T47D (cell line): ENCODE results near the gene PUSL1.

Experiments
- DNase-seq, 2 experiments: peaks; one replicate each; pipeline versions ENCODE4 v3.0.0 to v3.0.0-alpha.2; 2011 to 2012; ENCODE audit warnings: low read depth in 1 of 2, low spot score in 1 of 2
- JUND ChIP-seq: IDR thresholded peaks from 2 replicates; pipeline ENCODE4 v1.6.1; 2012; ENCODE audit warnings: low read depth
- in situ Hi-C: cut with HindIII; loops from 2 replicates; pipeline ENCODE4 v1.10.0; 2016; ENCODE audit warnings: low sequenced_read_pairs, low pct_unique_long_range_greater_than_20kb

Gene PUSL1

DNA sequence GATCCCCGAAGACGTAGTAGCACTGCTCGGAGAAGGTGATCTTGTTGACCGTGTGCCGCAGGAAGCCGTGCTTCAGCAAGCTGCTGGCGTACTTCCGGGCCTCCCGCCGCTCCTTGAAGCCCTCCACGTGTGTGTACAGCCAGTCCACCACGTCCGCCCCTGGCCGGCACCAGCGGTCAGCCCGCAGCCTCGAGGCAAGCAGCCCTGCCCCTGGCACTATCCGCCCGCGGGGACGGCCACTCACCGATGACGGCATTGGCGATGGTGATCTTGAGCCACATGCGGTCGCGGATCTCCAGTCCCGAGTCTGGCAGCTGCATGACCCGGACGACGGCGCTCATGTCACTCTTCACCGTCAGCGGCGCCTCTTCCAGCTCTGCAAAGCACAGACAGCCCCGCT is 29.9 kb downstream of the PUSL1 start:
- TF ChIP-seq JUND, result no peak
- DNase-seq, result no peak
- in situ Hi-C loops, result no loop called here

DNA sequence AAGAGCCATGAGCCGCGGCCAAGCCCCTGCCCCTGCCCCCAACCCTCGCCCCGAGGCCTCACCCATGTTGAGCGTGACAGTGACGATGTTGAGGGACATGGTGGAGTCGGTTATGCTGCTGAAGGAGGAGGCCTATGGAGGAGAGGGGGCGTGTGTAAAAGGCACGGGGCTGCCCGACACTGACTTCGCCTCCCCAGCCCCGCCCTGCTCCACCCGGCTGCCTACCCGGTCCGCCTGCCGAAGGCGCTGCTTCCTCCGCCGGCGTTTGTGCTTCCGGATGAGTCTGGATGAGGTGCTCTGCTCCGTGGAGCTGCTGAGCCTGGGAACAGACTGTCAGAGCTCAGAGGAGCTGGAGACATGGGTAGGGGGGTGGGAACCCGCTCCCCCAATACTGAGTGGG is 31.8 kb downstream of the PUSL1 start:
- in situ Hi-C loops, result no loop called here
- no peak for DNase-seq
- TF ChIP-seq JUND, result no peak

DNA sequence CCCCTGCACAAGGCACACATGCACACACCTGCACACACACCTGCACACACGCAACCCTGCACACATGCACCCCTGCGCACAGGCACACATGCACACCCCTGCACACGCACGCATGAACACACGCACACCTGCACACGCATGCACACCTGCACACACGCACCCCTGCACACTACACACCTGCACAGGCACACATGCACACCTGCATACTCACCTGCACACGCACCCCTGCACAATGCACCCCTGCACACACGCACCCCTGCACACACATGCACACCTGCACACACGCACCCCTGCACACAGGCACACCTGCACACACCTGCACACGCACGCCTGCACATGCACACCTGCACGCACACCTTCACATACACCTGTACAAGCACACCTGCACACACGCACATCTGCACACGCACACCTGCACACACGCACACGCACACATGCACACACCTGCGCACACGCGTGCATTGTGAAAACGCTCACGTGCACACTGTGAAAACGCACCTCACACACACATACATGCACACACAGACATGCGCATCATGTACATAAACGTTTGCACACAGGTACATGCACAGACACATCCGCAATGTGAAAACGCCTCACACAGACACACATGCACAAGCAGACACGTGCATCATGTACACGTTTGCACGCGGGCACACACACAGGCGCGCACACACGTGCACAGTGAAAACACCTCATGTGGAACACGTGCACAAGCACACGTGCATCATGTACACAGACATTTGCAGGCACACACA is 32.6 kb downstream of the PUSL1 start:
- no peak for TF ChIP-seq JUND
- no peak for DNase-seq
- in situ Hi-C loops, result no loop called here

GRCh38 chr1:1341549-1342021 is 33.2 kb downstream of the PUSL1 start:
- in situ Hi-C loops, result no loop called here
- no peak for TF ChIP-seq JUND
- DNase-seq, result no peak

- no peak for DNase-seq
- TF ChIP-seq JUND, result no peak
- in situ Hi-C loops, result no loop called here
Measured at GRCh38 chr1:1342061-1342562, 33.7 kb downstream of the PUSL1 start.

DNA sequence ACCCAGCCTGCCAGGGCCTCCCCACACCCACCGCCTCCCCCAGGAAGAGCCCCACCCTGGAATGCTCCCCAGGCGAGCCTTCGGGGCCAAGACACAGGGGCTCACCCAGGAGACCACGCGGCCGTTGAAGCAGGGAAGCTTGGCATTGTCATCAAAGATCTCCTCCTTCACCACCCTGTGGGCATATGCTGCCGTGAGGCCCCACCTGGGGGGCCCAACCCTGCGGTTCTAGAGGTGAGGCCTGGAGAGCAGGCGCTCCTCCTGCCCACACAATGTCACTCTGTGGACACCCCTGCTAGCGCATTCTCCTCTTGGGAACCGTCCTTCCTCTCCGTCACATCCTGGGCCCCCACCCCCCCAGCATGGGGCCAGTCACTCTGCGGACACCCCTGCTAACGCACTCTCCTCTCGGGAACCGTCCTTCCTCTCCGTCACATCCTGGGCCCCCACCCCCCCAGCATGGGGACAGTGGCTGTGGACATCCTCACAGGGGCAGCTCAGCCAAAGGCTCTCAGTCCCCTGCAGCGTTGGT is 34.3 kb downstream of the PUSL1 start:
- no peak for DNase-seq
- no peak for TF ChIP-seq JUND
- in situ Hi-C loops, result no loop called here

- TF ChIP-seq JUND, result no peak
- in situ Hi-C loops, result no loop called here
- DNase-seq, result peak in 1 of 2 experiments; percentile 49
Measured at GRCh38 chr1:1343811-1344421, 35.5 kb downstream of the PUSL1 start.

GRCh38 chr1:1344655-1345361 is 36.4 kb downstream of the PUSL1 start:
- DNase-seq, result peak; percentile 69 to 80
- in situ Hi-C loops, result no loop called here
- TF ChIP-seq JUND, result no peak

DNA sequence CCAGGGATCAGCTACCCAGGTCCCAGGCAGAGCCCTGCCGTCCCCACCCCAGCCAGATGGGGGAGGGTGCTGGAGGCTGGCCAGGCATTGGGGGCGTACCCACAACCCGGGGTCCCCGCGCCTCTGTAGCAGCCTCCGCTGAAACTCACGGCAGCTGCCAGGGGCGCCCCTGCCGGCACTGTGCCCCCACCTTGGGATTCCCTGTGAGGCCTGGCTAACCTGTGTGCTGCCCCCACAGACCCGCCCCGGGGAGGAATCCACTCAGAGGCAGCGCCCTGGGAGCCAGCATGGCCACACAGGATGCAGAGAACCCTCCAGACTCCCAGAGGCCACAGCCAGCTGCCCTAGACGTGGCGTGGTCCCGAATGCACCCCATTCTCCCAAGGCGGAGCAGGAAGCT is 37.0 kb downstream of the PUSL1 start:
- DNase-seq, result no peak
- in situ Hi-C loops, result no loop called here
- TF ChIP-seq JUND, result no peak

DNA sequence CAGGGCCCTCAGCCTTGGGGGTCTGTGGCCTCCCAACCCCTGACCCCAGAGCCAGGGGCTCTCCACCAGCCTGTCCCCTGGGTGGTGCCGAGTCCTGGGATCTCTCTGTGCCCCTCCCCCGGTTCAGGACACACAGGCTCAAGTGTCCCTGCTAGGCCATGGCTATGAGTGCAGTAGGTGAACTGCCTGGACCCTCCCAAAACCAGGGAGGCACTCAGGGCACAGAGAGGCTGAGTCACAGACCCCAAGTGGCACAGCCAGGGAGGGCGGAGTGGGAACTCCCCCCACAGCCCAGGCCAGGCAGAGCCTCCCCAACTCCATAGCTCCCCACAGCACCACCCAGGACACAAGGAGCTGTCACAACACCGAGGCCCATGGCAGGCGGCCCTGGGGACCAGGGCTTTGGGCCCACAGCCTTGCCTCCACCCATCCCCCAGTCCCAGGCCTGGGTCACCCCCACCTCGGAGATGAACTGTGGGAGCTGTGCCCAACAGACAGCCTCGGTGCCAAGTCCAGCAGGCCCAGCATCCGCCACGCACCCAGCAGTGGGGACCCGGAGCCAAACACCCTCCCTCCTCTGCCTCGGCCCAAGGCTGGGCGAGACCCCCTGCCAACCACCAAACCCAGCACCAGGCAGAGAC is 37.6 kb downstream of the PUSL1 start:
- TF ChIP-seq JUND, result no peak
- in situ Hi-C loops, result no loop called here

DNA sequence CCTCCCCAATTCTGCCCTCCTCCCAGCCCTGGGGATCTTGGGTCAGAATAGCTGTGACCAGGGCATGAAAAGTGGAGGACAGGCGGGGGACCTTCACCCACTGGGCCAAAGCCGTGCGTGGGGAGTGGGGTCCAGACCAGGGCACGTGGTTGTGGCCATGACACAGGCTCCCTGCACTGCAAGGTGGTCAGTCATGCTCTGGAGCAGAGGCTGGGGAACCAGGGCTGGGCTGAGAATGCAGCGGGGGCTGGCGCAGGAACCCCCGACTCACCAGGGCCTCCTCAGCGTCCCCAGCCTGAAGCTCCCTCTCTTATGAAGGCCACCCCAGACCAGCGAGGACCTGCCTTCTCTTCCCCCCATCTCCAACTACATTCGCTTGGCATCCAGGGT is 38.1 kb downstream of the PUSL1 start:
- in situ Hi-C loops, result no loop called here

More for the DNA sequence above, 37.6 kb downstream of the PUSL1 start:
- DNase-seq, result no peak

GRCh38 chr1:1347026-1347595 is 38.7 kb downstream of the PUSL1 start:
- in situ Hi-C loops, result no loop called here
- no peak for TF ChIP-seq JUND
- no peak for DNase-seq

More for the DNA sequence above, 38.1 kb downstream of the PUSL1 start:
- no peak for TF ChIP-seq JUND
- no peak for DNase-seq
